Stimulated activated memory B cell treated with anti-CD40 and anti-IgM and Interleukin-4, amounts not matched to agents 10 μg/mL and 1 μg/mL and 100 μg/mL, for 72 hours (primary cell): Measurements from ENCODE around the gene ADPRHL1.

Experiments used
- ATAC-seq: fragments of 150-1000 bp; cut with Tn5 transposase; 2 replicates; pipeline ENCODE4 v1.10.0; 2021
- H3K27ac Mint-ChIP-seq: one replicate; pipeline ENCODE4 v1.8.0; 2022; ENCODE audit warnings: mild to moderate bottlenecking, mixed read lengths
- H3K27me3 Mint-ChIP-seq: one replicate; pipeline ENCODE4 v1.8.0; 2022; ENCODE audit warnings: mixed read lengths
- H3K36me3 Mint-ChIP-seq: one replicate; pipeline ENCODE4 v1.8.0; 2022; ENCODE audit warnings: mixed read lengths
- H3K4me1 Mint-ChIP-seq: one replicate; pipeline ENCODE4 v1.8.0; 2022; ENCODE audit warnings: mixed read lengths
- H3K4me3 Mint-ChIP-seq: one replicate; pipeline ENCODE4 v1.8.0; 2022; ENCODE audit warnings: mild to moderate bottlenecking, moderate library complexity, mixed read lengths
- H3K9me3 Mint-ChIP-seq: one replicate; pipeline ENCODE4 v1.8.0; 2022; ENCODE audit warnings: mixed read lengths

The ADPRHL1 gene

GRCh38 chr13:113360446-113360845 is 92.8 kb downstream of the ADPRHL1 start:
- Mint-ChIP-seq H3K4me3 (no peak overlapping the region), H3K36me3 (no peaks in the 10 kb centered on the region), H3K27me3 (peaks cover 57% of the 10 kb centered on the region), H3K27ac (no peak overlapping the region), H3K4me1 (peaks cover 6% of the 10 kb centered on the region), H3K9me3 (no peaks in the 10 kb centered on the region)
- no peak for ATAC-seq

- H3K9me3 Mint-ChIP-seq, result no peaks in the 10 kb centered on the region
- no peak for ATAC-seq
- H3K27me3 Mint-ChIP-seq, result peaks cover 54% of the 10 kb centered on the region
- H3K36me3 Mint-ChIP-seq, result no peaks in the 10 kb centered on the region
- no peak overlapping the region for H3K4me3 Mint-ChIP-seq
- H3K27ac Mint-ChIP-seq, result no peak overlapping the region
- peaks cover 6% of the 10 kb centered on the region for H3K4me1 Mint-ChIP-seq
Measured at GRCh38 chr13:113359571-113359970, 93.7 kb downstream of the ADPRHL1 start.

- H3K4me1 Mint-ChIP-seq, result peaks cover 6% of the 10 kb centered on the region
- H3K4me3 Mint-ChIP-seq, result no peak overlapping the region
- no peak for ATAC-seq
- no peak overlapping the region for H3K27ac Mint-ChIP-seq
- peaks cover 55% of the 10 kb centered on the region for H3K27me3 Mint-ChIP-seq
- no peaks in the 10 kb centered on the region for H3K9me3 Mint-ChIP-seq
- H3K36me3 Mint-ChIP-seq, result no peaks in the 10 kb centered on the region
Measured at GRCh38 chr13:113358653-113359190, 94.6 kb downstream of the ADPRHL1 start.

GRCh38 chr13:113357529-113357928 is 95.8 kb downstream of the ADPRHL1 start:
- Mint-ChIP-seq H3K9me3 (no peaks in the 10 kb centered on the region), H3K36me3 (no peaks in the 10 kb centered on the region), H3K4me1 (peaks cover 2% of the 10 kb centered on the region), H3K27ac (no peak overlapping the region), H3K4me3 (no peak overlapping the region), H3K27me3 (peaks cover 57% of the 10 kb centered on the region)
- ATAC-seq, result no peak

- Mint-ChIP-seq H3K27me3 (peaks cover 50% of the 10 kb centered on the region), H3K4me1 (no peaks in the 10 kb centered on the region), H3K9me3 (no peaks in the 10 kb centered on the region), H3K36me3 (no peaks in the 10 kb centered on the region), H3K4me3 (no peak overlapping the region), H3K27ac (no peak overlapping the region)
- no peak for ATAC-seq
Measured at GRCh38 chr13:113356596-113356995, 96.7 kb downstream of the ADPRHL1 start.

- no peaks in the 10 kb centered on the region for H3K36me3 Mint-ChIP-seq
- no peak overlapping the region for H3K4me3 Mint-ChIP-seq
- no peak for ATAC-seq
- H3K4me1 Mint-ChIP-seq, result no peaks in the 10 kb centered on the region
- H3K27ac Mint-ChIP-seq, result no peak overlapping the region
- peaks cover 51% of the 10 kb centered on the region for H3K27me3 Mint-ChIP-seq
- H3K9me3 Mint-ChIP-seq, result no peaks in the 10 kb centered on the region
Measured at GRCh38 chr13:113355621-113356020, 97.7 kb downstream of the ADPRHL1 start.

GRCh38 chr13:113354831-113355610 is 98.3 kb downstream of the ADPRHL1 start:
- Mint-ChIP-seq H3K27ac (no peak overlapping the region), H3K4me3 (no peak overlapping the region), H3K9me3 (no peaks in the 10 kb centered on the region), H3K27me3 (peaks cover 51% of the 10 kb centered on the region), H3K4me1 (no peaks in the 10 kb centered on the region), H3K36me3 (no peaks in the 10 kb centered on the region)
- ATAC-seq, result no peak

- ATAC-seq, result no peak
- Mint-ChIP-seq H3K27ac (no peak overlapping the region), H3K36me3 (no peaks in the 10 kb centered on the region), H3K4me3 (no peak overlapping the region), H3K27me3 (peaks cover 44% of the 10 kb centered on the region), H3K9me3 (no peaks in the 10 kb centered on the region), H3K4me1 (no peaks in the 10 kb centered on the region)
Measured at GRCh38 chr13:113353254-113353653, 100.0 kb downstream of the ADPRHL1 start.

GRCh38 chr13:113351514-113352026 is 101.7 kb downstream of the ADPRHL1 start:
- Mint-ChIP-seq H3K36me3 (no peaks in the 10 kb centered on the region), H3K4me3 (no peak overlapping the region), H3K27ac (no peak overlapping the region), H3K27me3 (peaks cover 42% of the 10 kb centered on the region), H3K9me3 (no peaks in the 10 kb centered on the region), H3K4me1 (no peaks in the 10 kb centered on the region)
- no peak for ATAC-seq

GRCh38 chr13:113350938-113351335 is 102.4 kb downstream of the ADPRHL1 start:
- no peak overlapping the region for H3K4me3 Mint-ChIP-seq
- no peaks in the 10 kb centered on the region for H3K4me1 Mint-ChIP-seq
- no peaks in the 10 kb centered on the region for H3K36me3 Mint-ChIP-seq
- H3K27ac Mint-ChIP-seq, result no peak overlapping the region
- peak; percentile 13 for ATAC-seq
- no peaks in the 10 kb centered on the region for H3K9me3 Mint-ChIP-seq
- H3K27me3 Mint-ChIP-seq, result peaks cover 36% of the 10 kb centered on the region

GRCh38 chr13:113350065-113350937 is 103.0 kb downstream of the ADPRHL1 start:
- Mint-ChIP-seq H3K4me1 (no peaks in the 10 kb centered on the region), H3K4me3 (no peak overlapping the region), H3K27me3 (peaks cover 35% of the 10 kb centered on the region), H3K36me3 (no peaks in the 10 kb centered on the region), H3K27ac (no peak overlapping the region), H3K9me3 (no peaks in the 10 kb centered on the region)
- peak; percentile 38 for ATAC-seq
